SK-N-SH treated with all-trans-retinoic acid at 6 μM for 48 hours (cell line): Measurements from ENCODE around the gene OAF.
A peak's percentile ranks its signal among the peaks of the same experiment; 100 is the strongest.

Experiments
- ATAC-seq: fragments of 200-7000 bp; cut with Tn5 transposase; 3 replicates; pipeline ENCODE4 v1.9.1; 2020; ENCODE audit warnings: mild to moderate bottlenecking, moderate library complexity
- ARNTL ChIP-seq: fragments of 450-650 bp; formaldehyde crosslinking; IDR thresholded peaks from 2 replicates; pipeline ENCODE4 v1.5.0; 2020; ENCODE audit warnings: low read depth, mild to moderate bottlenecking, moderate library complexity, borderline replicate concordance
- BACH2 ChIP-seq: fragments of 250-450 bp; sonication (Bioruptor Pico); IDR thresholded peaks from 2 replicates; pipeline ENCODE4 v1.9.0; 2021; ENCODE audit warnings: mild to moderate bottlenecking, borderline replicate concordance
- CSDC2 ChIP-seq: fragments of 250-450 bp; sonication (Bioruptor Pico); IDR thresholded peaks from 2 replicates; pipeline ENCODE4 v1.5.0; 2020; ENCODE audit warnings: mild to moderate bottlenecking, moderate library complexity
- ESRRG ChIP-seq: fragments of 250-450 bp; sonication (Bioruptor Pico); IDR thresholded peaks from 2 replicates; pipeline ENCODE4 v1.6.1; 2021; ENCODE audit warnings: mild to moderate bottlenecking
- GLIS3 ChIP-seq: fragments of 250-450 bp; sonication (Bioruptor Pico); IDR thresholded peaks from 2 replicates; pipeline ENCODE4 v1.5.0; 2020; ENCODE audit warnings: mild to moderate bottlenecking, moderate library complexity
- ISL1 ChIP-seq: fragments of 250-450 bp; sonication (Bioruptor Pico); IDR thresholded peaks from 2 replicates; pipeline ENCODE4 v2.1.2; 2022; ENCODE audit warnings: mild to moderate bottlenecking, moderate library complexity
- OSR1 ChIP-seq: fragments of 250-450 bp; sonication (Bioruptor Pico); IDR thresholded peaks from 2 replicates; pipeline ENCODE4 v1.8.0; 2022; ENCODE audit warnings: moderate library complexity, mild to moderate bottlenecking, inconsistent platforms
- PPARA ChIP-seq: fragments of 250-450 bp; sonication (Bioruptor Pico); IDR thresholded peaks from 2 replicates; pipeline ENCODE4 v1.5.0; 2020; ENCODE audit warnings: mild to moderate bottlenecking, borderline replicate concordance
- RARB ChIP-seq: fragments of 250-450 bp; sonication (Bioruptor Pico); IDR thresholded peaks from 2 replicates; pipeline ENCODE4 v1.8.0; 2021; ENCODE audit warnings: mild to moderate bottlenecking, moderate library complexity
- SNAI2 ChIP-seq: fragments of 250-450 bp; sonication (Bioruptor Pico); IDR thresholded peaks from 2 replicates; pipeline ENCODE4 v1.5.0; 2020; ENCODE audit warnings: mild to moderate bottlenecking, moderate library complexity
- TOX ChIP-seq: fragments of 250-450 bp; sonication (Bioruptor Pico); IDR thresholded peaks from 2 replicates; pipeline ENCODE4 v1.8.0; 2021; ENCODE audit warnings: mild to moderate bottlenecking, moderate library complexity, borderline replicate concordance
- ZC3H10 ChIP-seq: fragments of 250-450 bp; sonication (Bioruptor Pico); IDR thresholded peaks from 2 replicates; pipeline ENCODE4 v1.5.1; 2021; ENCODE audit warnings: mild to moderate bottlenecking, moderate library complexity
- ZFP3 ChIP-seq: fragments of 250-450 bp; sonication (Bioruptor Pico); IDR thresholded peaks from 2 replicates; pipeline ENCODE4 v1.5.0; 2020; ENCODE audit warnings: mild to moderate bottlenecking, moderate library complexity
- ZFP30 ChIP-seq: fragments of 450-650 bp; formaldehyde crosslinking; IDR thresholded peaks from 2 replicates; pipeline ENCODE4 v1.5.0; 2022; ENCODE audit warnings: mild to moderate bottlenecking, moderate library complexity
- ZNF565 ChIP-seq: fragments of 450-650 bp; formaldehyde crosslinking; conservative IDR thresholded peaks from 2 replicates; pipeline ENCODE4 v1.5.0; 2020; ENCODE audit warnings: low read depth, mild to moderate bottlenecking, moderate library complexity
- ZNF70 ChIP-seq: fragments of 450-650 bp; formaldehyde crosslinking; IDR thresholded peaks from 2 replicates; pipeline ENCODE4 v1.5.0; 2020; ENCODE audit warnings: mild to moderate bottlenecking, moderate library complexity
- ZNF8 ChIP-seq: fragments of 450-650 bp; formaldehyde crosslinking; IDR thresholded peaks from 2 replicates; pipeline ENCODE4 v1.5.0; 2020; ENCODE audit warnings: mild to moderate bottlenecking, moderate library complexity
- TF ChIP-seq, protein P1 (sequence below): fragments of 250-450 bp; sonication (Bioruptor Pico); IDR thresholded peaks from 2 replicates; pipeline ENCODE4 v1.5.1; 2020; ENCODE audit warnings: low read depth, mild to moderate bottlenecking, moderate library complexity
- TF ChIP-seq, protein P2 (sequence below): fragments of 250-450 bp; sonication (Bioruptor Pico); IDR thresholded peaks from 2 replicates; pipeline ENCODE4 v1.5.1; 2021; ENCODE audit warnings: mild to moderate bottlenecking, moderate library complexity
- TF ChIP-seq, protein P3 (sequence below): fragments of 250-450 bp; sonication (Bioruptor Pico); IDR thresholded peaks from 2 replicates; pipeline ENCODE4 v1.5.0; 2020; ENCODE audit warnings: mild to moderate bottlenecking, moderate library complexity
- TF ChIP-seq, protein P4 (sequence below): fragments of 250-450 bp; sonication (Bioruptor Pico); IDR thresholded peaks from 2 replicates; pipeline ENCODE4 v1.8.0; 2021; ENCODE audit warnings: low read depth, mild to moderate bottlenecking, moderate library complexity, borderline replicate concordance
- TF ChIP-seq, protein P5 (sequence below): fragments of 250-450 bp; sonication (Bioruptor Pico); IDR thresholded peaks from 2 replicates; pipeline ENCODE4 v1.8.0; 2020; ENCODE audit warnings: mild to moderate bottlenecking, moderate library complexity, borderline replicate concordance

OAF gene

DNA sequence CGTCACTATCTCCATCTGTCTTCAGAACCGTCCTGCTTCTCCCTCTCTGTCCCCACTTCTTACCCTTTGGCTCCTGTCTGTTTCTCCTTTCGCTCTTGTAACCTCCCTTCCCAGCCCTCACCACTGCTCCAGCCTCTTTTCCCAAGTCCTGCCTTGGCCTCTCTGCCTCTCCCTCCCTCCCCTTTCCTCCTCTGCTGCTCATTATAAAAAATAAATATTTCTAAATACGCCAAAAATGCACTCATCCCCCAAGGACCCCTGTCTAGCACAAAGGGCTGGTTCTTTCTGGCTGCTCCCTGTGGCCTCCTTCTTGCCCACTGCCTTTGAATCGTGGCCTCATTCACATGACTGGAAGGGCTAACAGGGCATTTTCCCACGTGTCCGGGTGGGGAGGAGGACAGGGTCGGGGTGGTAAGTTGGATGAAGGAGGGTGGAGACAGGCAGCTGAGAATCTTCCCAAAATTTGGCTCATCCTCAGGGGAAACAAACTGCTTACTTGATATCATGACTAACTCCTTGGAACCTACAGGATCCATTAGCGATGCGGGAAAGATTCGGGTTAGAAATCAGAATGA is 26.4 kb upstream of the OAF start:
- ATAC-seq = no peak
- TF ChIP-seq, protein P1, sequence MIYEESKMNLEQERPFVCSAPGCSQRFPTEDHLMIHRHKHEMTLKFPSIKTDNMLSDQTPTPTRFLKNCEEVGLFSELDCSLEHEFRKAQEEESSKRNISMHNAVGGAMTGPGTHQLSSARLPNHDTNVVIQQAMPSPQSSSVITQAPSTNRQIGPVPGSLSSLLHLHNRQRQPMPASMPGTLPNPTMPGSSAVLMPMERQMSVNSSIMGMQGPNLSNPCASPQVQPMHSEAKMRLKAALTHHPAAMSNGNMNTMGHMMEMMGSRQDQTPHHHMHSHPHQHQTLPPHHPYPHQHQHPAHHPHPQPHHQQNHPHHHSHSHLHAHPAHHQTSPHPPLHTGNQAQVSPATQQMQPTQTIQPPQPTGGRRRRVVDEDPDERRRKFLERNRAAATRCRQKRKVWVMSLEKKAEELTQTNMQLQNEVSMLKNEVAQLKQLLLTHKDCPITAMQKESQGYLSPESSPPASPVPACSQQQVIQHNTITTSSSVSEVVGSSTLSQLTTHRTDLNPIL (CRISPR knock-in tag) = no peak
- no peak for TF ChIP-seq ISL1 (CRISPR knock-in tag)
- TF ChIP-seq, protein P2, sequence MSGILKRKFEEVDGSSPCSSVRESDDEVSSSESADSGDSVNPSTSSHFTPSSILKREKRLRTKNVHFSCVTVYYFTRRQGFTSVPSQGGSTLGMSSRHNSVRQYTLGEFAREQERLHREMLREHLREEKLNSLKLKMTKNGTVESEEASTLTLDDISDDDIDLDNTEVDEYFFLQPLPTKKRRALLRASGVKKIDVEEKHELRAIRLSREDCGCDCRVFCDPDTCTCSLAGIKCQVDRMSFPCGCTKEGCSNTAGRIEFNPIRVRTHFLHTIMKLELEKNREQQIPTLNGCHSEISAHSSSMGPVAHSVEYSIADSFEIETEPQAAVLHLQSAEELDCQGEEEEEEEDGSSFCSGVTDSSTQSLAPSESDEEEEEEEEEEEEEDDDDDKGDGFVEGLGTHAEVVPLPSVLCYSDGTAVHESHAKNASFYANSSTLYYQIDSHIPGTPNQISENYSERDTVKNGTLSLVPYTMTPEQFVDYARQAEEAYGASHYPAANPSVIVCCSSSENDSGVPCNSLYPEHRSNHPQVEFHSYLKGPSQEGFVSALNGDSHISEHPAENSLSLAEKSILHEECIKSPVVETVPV (CRISPR knock-in tag) = no peak
- TF ChIP-seq, protein P3, sequence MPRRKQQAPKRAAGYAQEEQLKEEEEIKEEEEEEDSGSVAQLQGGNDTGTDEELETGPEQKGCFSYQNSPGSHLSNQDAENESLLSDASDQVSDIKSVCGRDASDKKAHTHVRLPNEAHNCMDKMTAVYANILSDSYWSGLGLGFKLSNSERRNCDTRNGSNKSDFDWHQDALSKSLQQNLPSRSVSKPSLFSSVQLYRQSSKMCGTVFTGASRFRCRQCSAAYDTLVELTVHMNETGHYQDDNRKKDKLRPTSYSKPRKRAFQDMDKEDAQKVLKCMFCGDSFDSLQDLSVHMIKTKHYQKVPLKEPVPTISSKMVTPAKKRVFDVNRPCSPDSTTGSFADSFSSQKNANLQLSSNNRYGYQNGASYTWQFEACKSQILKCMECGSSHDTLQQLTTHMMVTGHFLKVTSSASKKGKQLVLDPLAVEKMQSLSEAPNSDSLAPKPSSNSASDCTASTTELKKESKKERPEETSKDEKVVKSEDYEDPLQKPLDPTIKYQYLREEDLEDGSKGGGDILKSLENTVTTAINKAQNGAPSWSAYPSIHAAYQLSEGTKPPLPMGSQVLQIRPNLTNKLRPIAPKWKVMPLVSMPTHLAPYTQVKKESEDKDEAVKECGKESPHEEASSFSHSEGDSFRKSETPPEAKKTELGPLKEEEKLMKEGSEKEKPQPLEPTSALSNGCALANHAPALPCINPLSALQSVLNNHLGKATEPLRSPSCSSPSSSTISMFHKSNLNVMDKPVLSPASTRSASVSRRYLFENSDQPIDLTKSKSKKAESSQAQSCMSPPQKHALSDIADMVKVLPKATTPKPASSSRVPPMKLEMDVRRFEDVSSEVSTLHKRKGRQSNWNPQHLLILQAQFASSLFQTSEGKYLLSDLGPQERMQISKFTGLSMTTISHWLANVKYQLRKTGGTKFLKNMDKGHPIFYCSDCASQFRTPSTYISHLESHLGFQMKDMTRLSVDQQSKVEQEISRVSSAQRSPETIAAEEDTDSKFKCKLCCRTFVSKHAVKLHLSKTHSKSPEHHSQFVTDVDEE (CRISPR knock-in tag) = no peak
- TF ChIP-seq, protein P4, sequence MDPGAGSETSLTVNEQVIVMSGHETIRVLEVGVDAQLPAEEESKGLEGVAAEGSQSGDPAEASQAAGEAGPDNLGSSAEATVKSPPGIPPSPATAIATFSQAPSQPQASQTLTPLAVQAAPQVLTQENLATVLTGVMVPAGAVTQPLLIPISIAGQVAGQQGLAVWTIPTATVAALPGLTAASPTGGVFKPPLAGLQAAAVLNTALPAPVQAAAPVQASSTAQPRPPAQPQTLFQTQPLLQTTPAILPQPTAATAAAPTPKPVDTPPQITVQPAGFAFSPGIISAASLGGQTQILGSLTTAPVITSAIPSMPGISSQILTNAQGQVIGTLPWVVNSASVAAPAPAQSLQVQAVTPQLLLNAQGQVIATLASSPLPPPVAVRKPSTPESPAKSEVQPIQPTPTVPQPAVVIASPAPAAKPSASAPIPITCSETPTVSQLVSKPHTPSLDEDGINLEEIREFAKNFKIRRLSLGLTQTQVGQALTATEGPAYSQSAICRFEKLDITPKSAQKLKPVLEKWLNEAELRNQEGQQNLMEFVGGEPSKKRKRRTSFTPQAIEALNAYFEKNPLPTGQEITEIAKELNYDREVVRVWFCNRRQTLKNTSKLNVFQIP (CRISPR knock-in tag) = no peak
- no peak for TF ChIP-seq BACH2
- no peak for TF ChIP-seq ZC3H10 (CRISPR knock-in tag)
- TF ChIP-seq ZNF70 = no peak
- TF ChIP-seq TOX = no peak
- no peak for TF ChIP-seq ZNF8 (CRISPR knock-in tag)

DNA sequence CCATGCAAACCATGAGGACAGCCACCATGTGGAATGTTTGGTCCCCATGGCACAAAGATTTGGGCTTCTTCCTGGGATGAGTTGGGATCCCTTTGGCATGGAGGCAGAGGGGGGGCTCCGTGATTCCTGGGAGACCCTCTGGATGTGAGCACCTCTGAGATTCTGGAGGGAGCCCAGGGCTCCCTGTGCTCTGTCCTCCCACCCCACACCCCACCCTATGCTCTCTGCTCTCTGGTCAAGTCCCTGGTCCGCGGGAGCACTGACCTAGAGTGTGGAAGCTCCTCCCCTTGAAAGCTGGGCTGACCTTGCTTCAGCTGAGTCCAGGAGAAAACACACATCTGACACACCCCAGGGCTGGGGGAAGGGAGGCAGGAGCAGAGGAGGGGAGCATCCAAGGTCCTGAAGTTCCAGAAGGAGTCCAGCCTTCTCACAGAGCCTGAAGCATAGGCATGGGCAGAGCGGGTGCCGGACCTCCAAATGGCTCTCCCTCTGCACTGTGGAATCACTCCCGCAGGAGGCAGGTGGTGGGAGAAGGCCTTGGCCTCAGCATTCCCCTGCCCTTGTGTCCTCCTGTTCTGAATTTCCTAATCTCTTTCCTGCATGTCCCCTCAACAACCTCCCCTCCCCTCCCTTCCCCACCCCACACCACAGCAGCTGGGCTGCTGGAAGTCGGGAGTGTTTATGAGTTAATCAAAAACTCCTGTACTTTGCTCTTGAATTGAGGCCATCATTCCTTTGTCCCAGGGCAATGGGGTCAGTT is 25.7 kb upstream of the OAF start:
- TF ChIP-seq ZNF70 (peak; percentile 34; the same call in 1 of the 2 replicates), BACH2 (no peak)
- TF ChIP-seq, all 23 proteins: peak for 1
- ATAC-seq = no peak; the same call in 2 of the 3 replicates

DNA sequence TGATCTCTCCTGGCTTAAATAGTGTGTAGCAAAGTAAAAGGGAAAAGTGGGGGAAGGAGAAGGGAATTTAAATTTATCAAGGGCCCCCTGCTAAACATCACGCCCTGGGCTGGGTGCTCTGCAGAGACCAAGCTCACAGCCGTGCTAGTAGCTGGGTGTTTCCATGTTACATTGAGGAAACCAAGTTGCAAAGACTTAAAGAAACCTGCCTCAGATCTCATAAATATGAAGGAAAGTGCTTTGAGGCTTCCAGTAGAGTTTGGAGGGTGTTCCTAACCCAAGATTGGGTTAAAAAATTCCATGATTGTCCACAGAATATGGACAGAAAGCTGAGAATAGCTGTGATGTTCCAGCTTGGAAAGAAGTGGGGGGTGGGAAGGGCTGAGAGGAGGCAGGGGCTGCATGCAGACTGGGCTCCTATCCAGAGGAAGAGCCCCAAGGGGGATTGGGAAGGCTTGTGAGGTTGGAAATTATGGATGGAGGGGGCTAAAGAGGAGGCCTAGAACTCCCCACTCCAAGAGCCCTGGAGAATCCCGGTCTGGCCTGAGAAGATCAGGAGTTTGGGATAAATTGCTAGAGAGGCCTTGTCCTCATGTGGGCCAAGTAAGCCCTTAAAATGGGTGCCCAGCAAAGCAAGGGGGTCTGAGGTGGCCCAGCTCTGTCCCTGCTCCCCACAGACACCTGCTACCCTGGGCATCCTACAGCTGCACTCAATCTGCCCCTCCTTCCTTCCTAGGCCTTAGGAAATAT is 25.0 kb upstream of the OAF start:
- no peak for ATAC-seq
- TF ChIP-seq ISL1 (CRISPR knock-in tag) = no peak
- TF ChIP-seq PPARA (CRISPR knock-in tag) = no peak
- TF ChIP-seq, protein P5, sequence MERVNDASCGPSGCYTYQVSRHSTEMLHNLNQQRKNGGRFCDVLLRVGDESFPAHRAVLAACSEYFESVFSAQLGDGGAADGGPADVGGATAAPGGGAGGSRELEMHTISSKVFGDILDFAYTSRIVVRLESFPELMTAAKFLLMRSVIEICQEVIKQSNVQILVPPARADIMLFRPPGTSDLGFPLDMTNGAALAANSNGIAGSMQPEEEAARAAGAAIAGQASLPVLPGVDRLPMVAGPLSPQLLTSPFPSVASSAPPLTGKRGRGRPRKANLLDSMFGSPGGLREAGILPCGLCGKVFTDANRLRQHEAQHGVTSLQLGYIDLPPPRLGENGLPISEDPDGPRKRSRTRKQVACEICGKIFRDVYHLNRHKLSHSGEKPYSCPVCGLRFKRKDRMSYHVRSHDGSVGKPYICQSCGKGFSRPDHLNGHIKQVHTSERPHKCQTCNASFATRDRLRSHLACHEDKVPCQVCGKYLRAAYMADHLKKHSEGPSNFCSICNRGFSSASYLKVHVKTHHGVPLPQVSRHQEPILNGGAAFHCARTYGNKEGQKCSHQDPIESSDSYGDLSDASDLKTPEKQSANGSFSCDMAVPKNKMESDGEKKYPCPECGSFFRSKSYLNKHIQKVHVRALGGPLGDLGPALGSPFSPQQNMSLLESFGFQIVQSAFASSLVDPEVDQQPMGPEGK (CRISPR knock-in tag) = no peak
- no peak for TF ChIP-seq ESRRG (CRISPR knock-in tag)
- TF ChIP-seq ZFP3 (CRISPR knock-in tag) = no peak
- no peak for TF ChIP-seq BACH2

DNA sequence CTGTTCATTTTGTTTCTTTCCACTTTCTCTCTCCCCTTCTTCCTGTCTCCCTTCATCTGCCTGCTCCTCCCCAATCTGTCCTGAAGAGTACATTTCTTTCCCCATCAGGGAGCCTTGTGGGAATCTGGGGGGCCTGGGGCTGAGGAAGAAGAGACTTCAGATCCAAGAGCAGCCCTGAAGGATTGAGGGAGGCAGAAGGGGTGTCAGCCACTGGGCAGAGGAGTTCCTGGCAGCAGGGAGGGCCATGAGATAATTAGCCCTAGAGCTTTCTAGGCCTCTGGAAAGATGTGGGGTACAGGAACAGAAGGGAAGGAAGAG is 24.4 kb upstream of the OAF start:
- TF ChIP-seq PPARA (CRISPR knock-in tag) (no peak), RARB (no peak), ARNTL (CRISPR knock-in tag) (no peak), SNAI2 (CRISPR knock-in tag) (no peak), ZFP3 (CRISPR knock-in tag) (no peak), ZFP30 (no peak), GLIS3 (no peak), TOX (no peak), CSDC2 (no peak), ISL1 (CRISPR knock-in tag) (no peak), ESRRG (CRISPR knock-in tag) (no peak), OSR1 (CRISPR knock-in tag) (no peak), BACH2 (no peak), ZC3H10 (CRISPR knock-in tag) (no peak), ZNF565 (CRISPR knock-in tag) (no peak)
- TF ChIP-seq, protein P2 (CRISPR knock-in tag) = no peak
- ATAC-seq = no peak
